ENCODE results near the gene SNRNP70. TPM values are rescaled to one million over a fixed set of nuclear protein-coding genes. Genes with fewer than 3 reads are reported as not detected.

SNRNP70 gene
- total and polyA plus RNA-seq, 10 of the 15 experiments (the other 5 are each of a cell fraction or from before 2014, with no cell fraction given), result 2.7 to 453 (median 159) TPM

DNA sequence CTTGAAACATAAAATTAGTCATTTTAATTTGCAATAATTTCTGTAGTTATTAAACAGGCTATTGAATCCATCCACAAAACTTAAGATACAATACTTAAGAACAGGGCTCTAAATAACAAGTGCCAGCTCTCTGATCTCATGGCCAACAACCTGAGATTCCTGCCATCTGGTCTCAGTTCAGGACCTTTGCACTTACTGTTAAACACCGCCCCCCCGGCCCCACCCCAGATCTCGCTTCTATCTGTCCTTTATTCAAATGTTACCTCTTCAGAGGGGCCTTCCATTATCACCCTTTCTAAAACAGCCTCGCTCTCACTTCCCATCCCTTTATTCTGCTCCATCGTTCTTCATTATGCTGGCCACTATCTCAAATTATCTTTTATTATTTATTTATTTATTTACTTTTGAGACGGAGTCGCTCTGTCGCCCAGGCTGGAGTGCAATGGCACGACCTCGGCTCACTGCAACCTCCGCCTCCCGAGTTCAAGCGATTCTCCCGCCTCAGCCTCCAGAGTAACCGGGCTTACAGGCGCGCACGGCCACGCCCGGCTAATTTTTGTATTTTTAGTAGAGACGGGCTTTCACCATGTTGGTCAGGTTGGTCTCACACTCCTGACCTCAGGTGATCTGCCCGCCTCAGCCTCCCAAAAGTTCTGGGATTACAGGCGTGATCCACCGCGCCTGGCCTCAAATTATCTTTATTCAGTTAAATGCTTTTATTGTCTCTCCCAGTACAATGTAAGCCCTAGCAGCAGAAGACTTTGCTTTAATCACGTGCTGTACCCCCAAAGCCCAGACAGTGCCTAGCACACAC is 838 bp upstream of the SNRNP70 start:
- intact Hi-C loops (cut with micrococcal nuclease; ENCODE audit: unreplicated experiment), result no loop called here
- Histone ChIP-seq H3K79me2 (ENCODE audit: control insufficient read depth, insufficient read depth, low read length) (peaks cover 37% of the 10 kb centered on the region), H3K9ac (ENCODE audit: control insufficient read depth, insufficient read depth, low read length) (peak overlapping the region; percentile 9; the same call in 1 of the 2 replicates), H4K20me1 (ENCODE audit: control insufficient read depth, insufficient read depth) (0 out of 2 replicates have a peak, but pooled peaks cover 3% of the 10 kb centered on the region), H3K4me2 (ENCODE audit: control insufficient read depth, insufficient read depth) (peak overlapping the region; percentile 51), H3K36me3 (ENCODE audit: control insufficient read depth in 2 of 2, insufficient read depth in 2 of 2, low read length in 1 of 2) (peaks cover 2 to 10% of the 10 kb centered on the region in 2 experiments), H2AFZ (ENCODE audit: control insufficient read depth, low read depth, low read length) (peak overlapping the region; percentile 87), H3K4me1 (ENCODE audit: control insufficient read depth, insufficient read depth, low read length) (peaks cover 4% of the 10 kb centered on the region; the same call in 1 of the 2 replicates), H3K27ac (ENCODE audit: control insufficient read depth, insufficient read depth) (peak overlapping the region; percentile 87), H3K9me3 (replicated peaks; ENCODE audit: control insufficient read depth, insufficient read depth, low read length) (no peaks in the 10 kb centered on the region; the same call in 2 of the 3 replicates), H3K4me3 (peak overlapping the region; percentile 68), H3K27me3 (replicated peaks in 1 of 2; ENCODE audit: control insufficient read depth in 2 of 2, insufficient read depth in 2 of 2, low read length in 1 of 2) (no peaks in the 10 kb centered on the region)
- ChIA-PET SMC1A (ENCODE audit: uncharacterized antibody, unreplicated experiment) (no interaction called here), POLR2A (no interaction called here), CTCF (no interaction called here), RAD21 (ENCODE audit: unreplicated experiment) (no interaction called here)
- WGBS (ENCODE audit: insufficient coverage, insufficient replicate concordance, low lambda C conversion rate, missing lambda C conversion rate), result 66% methylated on average over 26 of the region's 26 CpGs
- no TSS peak for BruUV-seq (replicated peaks)
- FAIRE-seq (no peak), DNase-seq (ENCODE audit: low read depth, low spot score) (no peak), ATAC-seq (no peak)
- TF ChIP-seq RAD51 (IDR thresholded peaks at IDR 0.05) (0 out of 2 replicates have a peak, but pooled peaks have one; percentile 40), POLR2AphosphoS5 (IDR thresholded peaks at IDR 0.05; ENCODE audit: low read length) (no peak)
- TF ChIP-seq, protein P1, sequence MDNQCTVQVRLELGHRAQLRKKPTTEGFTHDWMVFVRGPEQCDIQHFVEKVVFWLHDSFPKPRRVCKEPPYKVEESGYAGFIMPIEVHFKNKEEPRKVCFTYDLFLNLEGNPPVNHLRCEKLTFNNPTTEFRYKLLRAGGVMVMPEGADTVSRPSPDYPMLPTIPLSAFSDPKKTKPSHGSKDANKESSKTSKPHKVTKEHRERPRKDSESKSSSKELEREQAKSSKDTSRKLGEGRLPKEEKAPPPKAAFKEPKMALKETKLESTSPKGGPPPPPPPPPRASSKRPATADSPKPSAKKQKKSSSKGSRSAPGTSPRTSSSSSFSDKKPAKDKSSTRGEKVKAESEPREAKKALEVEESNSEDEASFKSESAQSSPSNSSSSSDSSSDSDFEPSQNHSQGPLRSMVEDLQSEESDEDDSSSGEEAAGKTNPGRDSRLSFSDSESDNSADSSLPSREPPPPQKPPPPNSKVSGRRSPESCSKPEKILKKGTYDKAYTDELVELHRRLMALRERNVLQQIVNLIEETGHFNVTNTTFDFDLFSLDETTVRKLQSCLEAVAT (IDR thresholded peaks at IDR 0.05), result peak; percentile 83
- in situ Hi-C loops (cut with MboI), result no loop called here

DNA sequence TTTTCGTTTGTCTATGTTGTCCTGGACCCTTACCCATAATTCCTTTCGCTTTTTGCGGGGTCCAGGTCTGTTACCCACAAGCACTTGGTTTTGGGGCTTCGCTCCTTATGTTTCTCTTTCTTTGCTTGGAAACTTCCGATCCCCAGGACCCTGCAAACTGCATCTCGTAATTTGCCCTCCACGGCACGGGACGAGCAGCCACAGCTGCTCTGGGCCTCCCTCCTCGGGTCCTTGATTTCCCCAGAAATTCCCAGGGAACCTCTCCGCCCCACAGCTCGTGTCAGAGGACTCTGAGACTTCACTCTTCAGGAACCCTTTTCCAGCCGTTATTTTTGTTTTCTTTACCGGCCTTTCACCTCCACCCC is 599 bp downstream of the SNRNP70 start:
- Histone ChIP-seq H3K27me3 (replicated peaks in 1 of 2; ENCODE audit: control insufficient read depth in 2 of 2, insufficient read depth in 2 of 2, low read length in 1 of 2) (no peaks in the 10 kb centered on the region), H3K4me1 (ENCODE audit: control insufficient read depth, insufficient read depth, low read length) (peaks cover 4% of the 10 kb centered on the region; the same call in 1 of the 2 replicates), H3K9ac (ENCODE audit: control insufficient read depth, insufficient read depth, low read length) (peak overlapping the region; percentile 90), H3K79me2 (ENCODE audit: control insufficient read depth, insufficient read depth, low read length) (peaks cover 41% of the 10 kb centered on the region), H3K4me3 (peak overlapping the region; percentile 89), H3K36me3 (ENCODE audit: control insufficient read depth in 2 of 2, insufficient read depth in 2 of 2, low read length in 1 of 2) (peaks cover 12 to 20% of the 10 kb centered on the region in 2 experiments), H3K4me2 (ENCODE audit: control insufficient read depth, insufficient read depth) (peak overlapping the region; percentile 80; the same call in 1 of the 2 replicates), H3K9me3 (replicated peaks; ENCODE audit: control insufficient read depth, insufficient read depth, low read length) (no peaks in the 10 kb centered on the region; the same call in 2 of the 3 replicates), H4K20me1 (ENCODE audit: control insufficient read depth, insufficient read depth) (0 out of 2 replicates have a peak, but pooled peaks cover 6% of the 10 kb centered on the region), H2AFZ (ENCODE audit: control insufficient read depth, low read depth, low read length) (0 out of 2 replicates have a peak overlapping the region, but pooled peaks have one; percentile 81), H3K27ac (ENCODE audit: control insufficient read depth, insufficient read depth) (peak overlapping the region; percentile 87)
- ATAC-seq (no peak), DNase-seq (ENCODE audit: low read depth, low spot score) (no peak), FAIRE-seq (no peak)
- intact Hi-C loops (cut with micrococcal nuclease; ENCODE audit: unreplicated experiment), result no loop called here
- no TSS peak for BruUV-seq (replicated peaks)
- WGBS (ENCODE audit: insufficient coverage, insufficient replicate concordance, low lambda C conversion rate, missing lambda C conversion rate), result 0% methylated on average over 14 of the region's 14 CpGs
- SMC1A ChIA-PET (ENCODE audit: uncharacterized antibody, unreplicated experiment), result no interaction called here
- CTCF ChIA-PET, result interaction anchor here (4.7 kb wide), 1 partner anchor 12 kb away, joined by 35 read pairs; no protein-coding TSS in a partner anchor
- in situ Hi-C loops (cut with MboI), result no loop called here
- RAD21 ChIA-PET (ENCODE audit: unreplicated experiment), result interaction anchor here (1.2 kb wide), 1 partner anchor 113 kb away, joined by 3 read pairs; no protein-coding TSS in a partner anchor
- POLR2A ChIA-PET, result no interaction called here
- TF ChIP-seq ZNF622 (IDR thresholded peaks at IDR 0.05) (no peak), SP1 (IDR thresholded peaks at IDR 0.05; ENCODE audit: low read depth, low read length) (no peak)
- TF ChIP-seq, protein P1 (IDR thresholded peaks at IDR 0.05), result 0 out of 2 replicates have a peak, but pooled peaks have one; percentile 48
- TF ChIP-seq, protein P2, sequence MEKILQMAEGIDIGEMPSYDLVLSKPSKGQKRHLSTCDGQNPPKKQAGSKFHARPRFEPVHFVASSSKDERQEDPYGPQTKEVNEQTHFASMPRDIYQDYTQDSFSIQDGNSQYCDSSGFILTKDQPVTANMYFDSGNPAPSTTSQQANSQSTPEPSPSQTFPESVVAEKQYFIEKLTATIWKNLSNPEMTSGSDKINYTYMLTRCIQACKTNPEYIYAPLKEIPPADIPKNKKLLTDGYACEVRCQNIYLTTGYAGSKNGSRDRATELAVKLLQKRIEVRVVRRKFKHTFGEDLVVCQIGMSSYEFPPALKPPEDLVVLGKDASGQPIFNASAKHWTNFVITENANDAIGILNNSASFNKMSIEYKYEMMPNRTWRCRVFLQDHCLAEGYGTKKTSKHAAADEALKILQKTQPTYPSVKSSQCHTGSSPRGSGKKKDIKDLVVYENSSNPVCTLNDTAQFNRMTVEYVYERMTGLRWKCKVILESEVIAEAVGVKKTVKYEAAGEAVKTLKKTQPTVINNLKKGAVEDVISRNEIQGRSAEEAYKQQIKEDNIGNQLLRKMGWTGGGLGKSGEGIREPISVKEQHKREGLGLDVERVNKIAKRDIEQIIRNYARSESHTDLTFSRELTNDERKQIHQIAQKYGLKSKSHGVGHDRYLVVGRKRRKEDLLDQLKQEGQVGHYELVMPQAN (conservative IDR thresholded peaks at IDR 0.05), result no peak

Data from GM12878 (cell line).